H1 (cell line): ENCODE data around the gene DPYD. TPM values are rescaled to one million over a fixed set of nuclear protein-coding genes. Genes with fewer than 3 reads are reported as not detected.
A peak's percentile ranks its signal among the peaks of the same experiment; 100 is the strongest.

Source experiments
- CTCF ChIA-PET: fragments of 300-600 bp; sonication (Branson Sonifier 250); formaldehyde crosslinking; loops from one replicate; lab custom pipeline; 2021; ENCODE audit not compliant: partially characterized antibody; lab: Charles Lee
- POLR2A ChIA-PET: fragments of 300-600 bp; sonication (Branson Sonifier 250); formaldehyde crosslinking; loops from one replicate; lab custom pipeline; 2021; ENCODE audit warnings: inconsistent platforms; ENCODE audit not compliant: partially characterized antibody; lab: Charles Lee
- DNase-seq, 2 experiments: peaks; one replicate each; pipeline versions ENCODE4 v3.0.0 to v3.0.0-alpha.2; 2010 to 2022; ENCODE audit warnings: low spot score in 2 of 2, low read depth in 1 of 2, mixed read lengths in 1 of 2
- FAIRE-seq: peaks from 2 replicates; lab custom pipeline; 2011; peaks lifted over from hg19 to GRCh38; lab: Jason Lieb, UNC
- H2AFZ ChIP-seq: 2 replicates; pipeline ENCODE4 v1.8.1; 2012; ENCODE audit warnings: low read length, inconsistent platforms
- H2AK5ac ChIP-seq: 2 replicates; pipeline ENCODE4 v1.6.1; 2013; ENCODE audit warnings: low read depth, low read length
- H2BK120ac ChIP-seq: replicated peaks from 2 replicates; pipeline ENCODE3; 2013; ENCODE audit warnings: low read depth, low read length, inconsistent platforms
- H2BK12ac ChIP-seq: 2 replicates; pipeline ENCODE4 v1.6.1; 2013; ENCODE audit warnings: low read depth, low read length
- H2BK15ac ChIP-seq: 2 replicates; pipeline ENCODE4 v1.6.1; 2013; ENCODE audit warnings: low read length
- H2BK20ac ChIP-seq: 2 replicates; pipeline ENCODE4 v1.6.1; 2013; ENCODE audit warnings: low read length
- H2BK5ac ChIP-seq: 2 replicates; pipeline ENCODE4 v1.6.1; 2013; ENCODE audit warnings: low read depth, low read length
- H3K14ac ChIP-seq: 2 replicates; pipeline ENCODE4 v1.6.1; 2013; ENCODE audit warnings: inconsistent platforms; ENCODE audit not compliant: insufficient read length
- H3K18ac ChIP-seq: 2 replicates; pipeline ENCODE4 v1.6.1; 2013; ENCODE audit warnings: low read length; ENCODE audit errors: extremely low read depth
- H3K23ac ChIP-seq: 2 replicates; pipeline ENCODE4 v1.6.1; 2013; ENCODE audit warnings: inconsistent platforms; ENCODE audit not compliant: insufficient read length
- H3K23me2 ChIP-seq: 2 replicates; pipeline ENCODE4 v1.6.1; 2013; ENCODE audit warnings: low read depth, low read length
- H3K27ac ChIP-seq: 2 replicates; pipeline ENCODE4 v1.6.1; 2011; ENCODE audit warnings: low read depth, low read length, inconsistent platforms
- H3K27me3 ChIP-seq, 4 experiments: replicated peaks in 1 of 4; 1 replicate in 1 of 4; 2 replicates in 3 of 4; pipeline versions ENCODE4 v1.6.1 to v1.8.1; 2011 to 2013; ENCODE audit warnings: low read length in 3 of 4, mild to moderate bottlenecking in 3 of 4, inconsistent platforms in 2 of 4, mixed read lengths in 2 of 4, moderate library complexity in 1 of 4; ENCODE audit not compliant: control insufficient read depth in 3 of 4, insufficient read depth in 3 of 4; ENCODE audit errors: extremely low read depth in 1 of 4
- H3K36me3 ChIP-seq, 4 experiments: 2 replicates each; pipeline versions ENCODE4 v1.6.1 to v1.8.1; 2011 to 2013; ENCODE audit warnings: mild to moderate bottlenecking in 4 of 4, low read length in 3 of 4, moderate library complexity in 2 of 4, control low read depth in 1 of 4, inconsistent platforms in 1 of 4; ENCODE audit not compliant: insufficient read depth in 4 of 4, control insufficient read depth in 2 of 4
- H3K4ac ChIP-seq: replicated peaks from 2 replicates; pipeline ENCODE3; 2013; ENCODE audit warnings: low read length, low read depth, mixed read lengths, inconsistent platforms; ENCODE audit not compliant: insufficient read length
- H3K4me1 ChIP-seq, 4 experiments: replicated peaks in 1 of 4; 1 replicate in 1 of 4; 2 replicates in 3 of 4; pipeline versions ENCODE4 v1.6.1 to v1.8.1; 2011 to 2013; ENCODE audit warnings: low read length in 3 of 4, inconsistent platforms in 2 of 4, mixed read lengths in 1 of 4; ENCODE audit not compliant: insufficient read depth in 4 of 4, control insufficient read depth in 3 of 4
- H3K4me2 ChIP-seq, 2 experiments: 2 replicates each; pipeline versions ENCODE4 v1.6.1 to v1.8.1; 2011 to 2013; ENCODE audit warnings: low read depth in 2 of 2, low read length in 2 of 2, control low read depth in 1 of 2, inconsistent platforms in 1 of 2, mild to moderate bottlenecking in 1 of 2; ENCODE audit not compliant: insufficient read depth in 1 of 2
- H3K4me3 ChIP-seq, 4 experiments: fragments of 200-600, 300-600 bp in 1 of 4; sonication (generic), shearing (Covaris generic), sonication (Bioruptor Twin) in 1 of 4; 2 replicates each; pipeline versions ENCODE4 v1.5.1 to v1.8.1; 2011 to 2016; ENCODE audit warnings: low read length in 4 of 4, low read depth in 3 of 4, control low read depth in 2 of 4, inconsistent platforms in 2 of 4, mild to moderate bottlenecking in 2 of 4, mixed read lengths in 1 of 4, moderate library complexity in 1 of 4; ENCODE audit not compliant: insufficient read depth in 2 of 4; ENCODE audit errors: extremely low read depth in 1 of 4
- H3K56ac ChIP-seq: replicated peaks from 2 replicates; pipeline ENCODE3; 2013; ENCODE audit warnings: low read depth, mild to moderate bottlenecking, mixed read lengths, low read length, inconsistent platforms; ENCODE audit not compliant: insufficient read length
- H3K79me1 ChIP-seq: 2 replicates; pipeline ENCODE4 v1.6.1; 2013; ENCODE audit warnings: low read depth, low read length, control low read depth
- H3K79me2 ChIP-seq, 2 experiments: 2 replicates each; pipeline versions ENCODE4 v1.6.1 to v1.8.1; 2012 to 2013; ENCODE audit warnings: low read length in 2 of 2, mild to moderate bottlenecking in 2 of 2, inconsistent platforms in 1 of 2; ENCODE audit not compliant: insufficient read depth in 2 of 2, control insufficient read depth in 1 of 2
- H3K9ac ChIP-seq, 4 experiments: replicated peaks in 1 of 4; 1 replicate in 1 of 4; 2 replicates in 3 of 4; pipeline versions ENCODE4 v1.6.1 to v1.8.1; 2011 to 2013; ENCODE audit warnings: low read depth in 3 of 4, low read length in 3 of 4, control low read depth in 2 of 4, mild to moderate bottlenecking in 2 of 4, moderate library complexity in 2 of 4, inconsistent platforms in 1 of 4; ENCODE audit errors: extremely low read depth in 1 of 4
- H3K9me3 ChIP-seq, 2 experiments: 2 replicates each; pipeline versions ENCODE4 v1.6.1 to v1.8.1; 2012 to 2013; ENCODE audit warnings: mild to moderate bottlenecking in 2 of 2, moderate library complexity in 2 of 2, control low read depth in 1 of 2, inconsistent platforms in 1 of 2, low read depth in 1 of 2, low read length in 1 of 2, mixed read lengths in 1 of 2; ENCODE audit not compliant: insufficient read depth in 2 of 2
- H4K20me1 ChIP-seq, 2 experiments: replicated peaks in 1 of 2; 2 replicates each; pipeline versions ENCODE3 to v1.8.1; 2011 to 2013; ENCODE audit warnings: inconsistent platforms in 2 of 2, low read length in 2 of 2, mild to moderate bottlenecking in 1 of 2; ENCODE audit not compliant: insufficient read depth in 2 of 2, control insufficient read depth in 1 of 2
- H4K5ac ChIP-seq: 2 replicates; pipeline ENCODE4 v1.6.1; 2013; ENCODE audit warnings: low read length, low read depth, mixed read lengths, inconsistent platforms; ENCODE audit not compliant: insufficient read length
- H4K8ac ChIP-seq: 2 replicates; pipeline ENCODE4 v1.8.0; 2013; ENCODE audit warnings: mild to moderate bottlenecking, moderate library complexity, low read length, inconsistent platforms; ENCODE audit not compliant: insufficient read depth; ENCODE audit errors: extremely low read depth
- H4K91ac ChIP-seq: replicated peaks from 2 replicates; pipeline ENCODE3; 2013; ENCODE audit warnings: low read length, mixed read lengths, inconsistent platforms; ENCODE audit not compliant: insufficient read length
- BRCA1 ChIP-seq: IDR thresholded peaks from 2 replicates; pipeline ENCODE4 v1.6.1; 2012; ENCODE audit warnings: low read depth, low read length, improper control_type of control experiment
- CEBPB ChIP-seq: IDR thresholded peaks from 2 replicates; pipeline ENCODE4 v1.6.1; 2012; ENCODE audit warnings: low read depth, low read length
- CHD2 ChIP-seq: IDR thresholded peaks from 2 replicates; pipeline ENCODE4 v1.6.1; 2012; ENCODE audit warnings: low read length, improper control_type of control experiment
- CREB1 ChIP-seq: IDR thresholded peaks from 2 replicates; pipeline ENCODE4 v1.6.1; 2012; ENCODE audit warnings: inconsistent platforms
- JUND ChIP-seq: IDR thresholded peaks from 2 replicates; pipeline ENCODE4 v1.6.1; 2011; ENCODE audit warnings: mild to moderate bottlenecking, improper control_type of control experiment, low read length
- KDM5A ChIP-seq: fragments of 200-600 bp; IDR thresholded peaks from 2 replicates; pipeline ENCODE4 v1.7.1; 2012; ENCODE audit warnings: mild to moderate bottlenecking, low read length, inconsistent platforms, mixed read lengths
- PHF8 ChIP-seq: fragments of 200-600 bp; sonication (generic); conservative IDR thresholded peaks from 2 replicates; pipeline ENCODE4 v1.7.1; 2012; ENCODE audit warnings: low read depth, mild to moderate bottlenecking, inconsistent platforms, low read length, moderate library complexity
- POLR2AphosphoS5 ChIP-seq: IDR thresholded peaks from 2 replicates; pipeline ENCODE4 v1.6.1; 2011; ENCODE audit warnings: low read depth, low read length
- POU5F1 ChIP-seq: IDR thresholded peaks from 2 replicates; pipeline ENCODE4 v1.6.1; 2011; ENCODE audit warnings: low read depth, mild to moderate bottlenecking, low read length, moderate library complexity
- RNF2 ChIP-seq: fragments of 200-900, 300-1000 bp; sonication (generic); IDR thresholded peaks from 2 replicates; pipeline ENCODE4 v1.7.1; 2016; ENCODE audit warnings: borderline replicate concordance, low read depth, mild to moderate bottlenecking, antibody characterized with exemption, low read length; ENCODE audit not compliant: poor library complexity, severe bottlenecking; ENCODE audit errors: missing control alignments
- SAP30 ChIP-seq: fragments of 300-600 bp; sonication (generic); IDR thresholded peaks from 2 replicates; pipeline ENCODE4 v1.7.1; 2012; ENCODE audit warnings: low read length, moderate library complexity, mild to moderate bottlenecking, inconsistent platforms; ENCODE audit not compliant: insufficient read depth, insufficient replicate concordance
- TBP ChIP-seq: IDR thresholded peaks from 2 replicates; pipeline ENCODE4 v1.6.1; 2011; ENCODE audit warnings: low read depth, low read length, improper control_type of control experiment
- WGBS, 2 experiments: shearing (Covaris generic) in 1 of 2; methylation state at CpG; one replicate each; pipeline versions ENCODE4 v1.1.6 to v1.1.7; 2013 to 2015; ENCODE audit warnings: low lambda C conversion rate in 2 of 2, mixed read lengths in 2 of 2, inconsistent platforms in 1 of 2, low coverage in 1 of 2, missing lambda C conversion rate in 1 of 2; ENCODE audit not compliant: insufficient replicate concordance in 2 of 2, insufficient coverage in 1 of 2, insufficient read length in 1 of 2; ENCODE audit errors: extremely low coverage in 1 of 2, missing lambda C conversion rate in 1 of 2; 5-methylcytosine and 5-hydroxymethylcytosine counted together
- polyA plus RNA-seq, 7 experiments: library from polyadenylated mRNA; depleted of rRNA in 3 of 7; stranded (reverse) in 5 of 7; unstranded in 2 of 7; fragments of >200 nt in 5 of 7; fragments of 200-250 nt in 2 of 7; gene quantifications; 1 replicate in 5 of 7; 2 replicates in 1 of 7; 4 replicates in 1 of 7; pipeline versions ENCODE4 v1.2.1 to v1.2.3, GENCODE V29; 2011 to 2013; ENCODE audit warnings: missing spikeins in 2 of 7, mixed read lengths in 2 of 7
- total RNA-seq: library from RNA; stranded (reverse); fragmentation: NEBNext Ultra II Directional; extraction: Animal tissue kit (Norgen Biotek cat#: 25700); gene quantifications from 2 replicates; pipeline ENCODE4 v1.2.1, GENCODE V29; 2021
- TF ChIP-seq, protein P1 (sequence below): IDR thresholded peaks from 2 replicates; pipeline ENCODE4 v1.6.1; 2012; ENCODE audit warnings: low read length, inconsistent platforms

DPYD gene
- total and polyA plus RNA-seq, 2 of the 8 experiments (the other 6 are each of a cell fraction or from before 2014, with no cell fraction given) = 0.29 to 0.73 TPM

DNA sequence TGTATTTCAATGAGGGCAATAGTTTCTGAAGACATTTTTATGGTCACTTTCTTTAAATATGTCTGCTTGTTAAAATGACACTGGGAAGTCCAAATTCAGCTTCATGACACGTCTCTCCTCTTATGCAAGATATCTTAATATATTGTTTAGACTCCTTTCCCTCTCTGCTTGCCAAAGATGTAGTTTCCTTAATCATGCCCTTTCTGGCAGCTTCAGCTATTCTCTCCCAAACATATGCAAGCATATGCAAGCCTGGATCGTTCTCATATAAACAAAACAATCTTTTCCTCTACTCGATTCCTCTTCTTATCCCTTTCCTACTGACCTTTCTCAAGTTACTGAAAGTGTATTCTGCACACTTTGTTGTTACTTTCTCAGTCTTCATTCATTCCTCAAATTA, 827.1 kb downstream of the DPYD start:
- no peaks in the 10 kb centered on the region for H3K36me3 ChIP-seq
- no peak overlapping the region for H4K5ac ChIP-seq
- no peak overlapping the region for H3K14ac ChIP-seq
- ChIA-PET POLR2A (no interaction called here), CTCF (interaction anchor here (0.8 to 1.0 kb wide), 2 partner anchors 43 to 149 kb away, joined by 3 to 4 read pairs; no protein-coding TSS in a partner anchor)
- no peaks in the 10 kb centered on the region for H3K23me2 ChIP-seq
- no peak overlapping the region for H2BK12ac ChIP-seq
- H2BK120ac ChIP-seq = no peak overlapping the region
- no peaks in the 10 kb centered on the region for H3K27me3 ChIP-seq
- no peak for FAIRE-seq
- no peak for DNase-seq
- H3K4me3 ChIP-seq = no peak overlapping the region
- H4K91ac ChIP-seq = no peak overlapping the region
- no peaks in the 10 kb centered on the region for H3K9me3 ChIP-seq
- H3K27ac ChIP-seq = no peak overlapping the region
- no peak overlapping the region for H2BK15ac ChIP-seq
- H4K20me1 ChIP-seq = no peaks in the 10 kb centered on the region
- no peak overlapping the region for H3K18ac ChIP-seq
- no peak overlapping the region for H3K4ac ChIP-seq
- no peaks in the 10 kb centered on the region; a peak in 1 of 7 replicates for H3K4me1 ChIP-seq
- H4K8ac ChIP-seq = no peak overlapping the region
- no peaks in the 10 kb centered on the region for H3K79me2 ChIP-seq
- H3K56ac ChIP-seq = no peak overlapping the region
- no peak overlapping the region for H2BK5ac ChIP-seq
- peak overlapping the region; percentile 35; the same call in 1 of the 2 replicates for H2AFZ ChIP-seq
- H2AK5ac ChIP-seq = no peak overlapping the region
- H3K23ac ChIP-seq = no peak overlapping the region
- no peak overlapping the region for H3K4me2 ChIP-seq
- WGBS, 2 experiments = 83 to 100% methylated on average over 2 to 3 of the region's 3 CpGs
- H3K9ac ChIP-seq = no peak overlapping the region
- H2BK20ac ChIP-seq = no peak overlapping the region
- no peaks in the 10 kb centered on the region for H3K79me1 ChIP-seq
- no peak for TF ChIP-seq KDM5A
- no peak for TF ChIP-seq SAP30
- TF ChIP-seq CHD2 = no peak
- TF ChIP-seq PHF8 = no peak
- TF ChIP-seq, protein P1, sequence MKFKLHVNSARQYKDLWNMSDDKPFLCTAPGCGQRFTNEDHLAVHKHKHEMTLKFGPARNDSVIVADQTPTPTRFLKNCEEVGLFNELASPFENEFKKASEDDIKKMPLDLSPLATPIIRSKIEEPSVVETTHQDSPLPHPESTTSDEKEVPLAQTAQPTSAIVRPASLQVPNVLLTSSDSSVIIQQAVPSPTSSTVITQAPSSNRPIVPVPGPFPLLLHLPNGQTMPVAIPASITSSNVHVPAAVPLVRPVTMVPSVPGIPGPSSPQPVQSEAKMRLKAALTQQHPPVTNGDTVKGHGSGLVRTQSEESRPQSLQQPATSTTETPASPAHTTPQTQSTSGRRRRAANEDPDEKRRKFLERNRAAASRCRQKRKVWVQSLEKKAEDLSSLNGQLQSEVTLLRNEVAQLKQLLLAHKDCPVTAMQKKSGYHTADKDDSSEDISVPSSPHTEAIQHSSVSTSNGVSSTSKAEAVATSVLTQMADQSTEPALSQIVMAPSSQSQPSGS = no peak
- TF ChIP-seq JUND = no peak
- TF ChIP-seq TBP = no peak
- no peak for TF ChIP-seq CEBPB
- TF ChIP-seq POLR2AphosphoS5 = no peak
- no peak for TF ChIP-seq RNF2
- TF ChIP-seq BRCA1 = no peak
- TF ChIP-seq POU5F1 = no peak
- no peak for TF ChIP-seq CREB1
